Effector memory CD4-positive, alpha-beta T cell (primary cell): ENCODE data around the gene ZDHHC14.
"Not testable (repeated sequence)": the region's sequence is repeated elsewhere in the genome, so short reads cannot be mapped to it uniquely, and the experiment has no call there.

Source experiments
- DNase-seq, 3 donors: peaks; one replicate each; pipeline ENCODE4 v3.0.0-alpha.2; 2020
- H3K27ac ChIP-seq: 2 replicates; pipeline ENCODE4 v1.7.0; 2013; ENCODE audit warnings: mild to moderate bottlenecking, low read length, moderate library complexity; ENCODE audit not compliant: insufficient read depth, poor library complexity, severe bottlenecking
- H3K27me3 ChIP-seq: replicated peaks from 2 replicates; pipeline ENCODE4 v1.7.0; 2013; ENCODE audit warnings: mild to moderate bottlenecking, low read length; ENCODE audit not compliant: insufficient read depth, control insufficient read depth, poor library complexity, severe bottlenecking
- H3K36me3 ChIP-seq: 2 replicates; pipeline ENCODE4 v1.7.0; 2013; ENCODE audit warnings: mild to moderate bottlenecking, low read length, moderate library complexity; ENCODE audit not compliant: control insufficient read depth, insufficient read depth
- H3K4me1 ChIP-seq: 2 replicates; pipeline ENCODE4 v1.7.0; 2013; ENCODE audit warnings: low read length, mild to moderate bottlenecking; ENCODE audit not compliant: control insufficient read depth, insufficient read depth, poor library complexity, severe bottlenecking
- H3K4me3 ChIP-seq: 2 replicates; pipeline ENCODE4 v1.7.0; 2013; ENCODE audit warnings: low read length, low read depth, mild to moderate bottlenecking; ENCODE audit not compliant: insufficient read depth, poor library complexity, severe bottlenecking
- H3K9me3 ChIP-seq: 2 replicates; pipeline ENCODE4 v1.7.0; 2013; ENCODE audit warnings: mild to moderate bottlenecking, low read length, moderate library complexity; ENCODE audit not compliant: control insufficient read depth

The ZDHHC14 gene

DNA sequence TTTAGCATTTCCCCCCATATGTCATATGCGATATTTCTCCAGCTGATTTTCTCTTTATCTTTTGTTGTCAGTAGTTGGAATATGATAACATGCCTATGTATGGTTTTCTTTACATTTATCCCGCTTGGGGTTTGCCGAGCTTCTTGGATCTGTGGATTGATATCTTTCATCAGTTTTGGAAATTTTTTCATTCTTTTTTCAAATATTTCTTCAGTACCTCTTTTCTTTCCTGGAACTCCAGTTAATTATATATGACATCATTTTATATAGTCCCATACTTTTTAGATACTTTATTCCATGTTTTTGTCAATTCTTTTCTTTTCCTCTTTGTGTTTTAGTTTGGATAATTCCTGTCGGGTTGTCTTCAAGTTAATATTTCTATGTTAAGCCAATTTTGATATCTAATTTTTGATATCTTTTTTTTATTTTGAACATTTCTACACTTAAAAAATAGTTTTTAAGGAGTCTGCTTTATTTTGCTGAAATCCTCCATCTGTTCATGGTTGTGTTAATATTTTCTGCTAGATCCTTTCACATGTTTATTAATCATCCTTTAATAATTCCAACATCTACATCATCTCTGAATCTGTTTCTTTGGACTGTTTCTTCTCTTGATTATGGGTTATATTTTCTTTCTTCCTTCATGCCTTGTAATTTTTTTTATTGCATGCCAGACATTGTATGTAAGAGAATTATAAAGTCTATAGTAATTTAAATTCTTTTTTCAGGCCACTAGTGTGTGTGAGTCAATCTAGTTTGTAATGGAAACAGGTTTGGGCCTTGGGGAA is 9.5 kb downstream of the ZDHHC14 start:
- H3K4me3 ChIP-seq, result no peak overlapping the region
- H3K27ac ChIP-seq, result no peak overlapping the region
- H3K27me3 ChIP-seq, result no peaks in the 10 kb centered on the region

DNA sequence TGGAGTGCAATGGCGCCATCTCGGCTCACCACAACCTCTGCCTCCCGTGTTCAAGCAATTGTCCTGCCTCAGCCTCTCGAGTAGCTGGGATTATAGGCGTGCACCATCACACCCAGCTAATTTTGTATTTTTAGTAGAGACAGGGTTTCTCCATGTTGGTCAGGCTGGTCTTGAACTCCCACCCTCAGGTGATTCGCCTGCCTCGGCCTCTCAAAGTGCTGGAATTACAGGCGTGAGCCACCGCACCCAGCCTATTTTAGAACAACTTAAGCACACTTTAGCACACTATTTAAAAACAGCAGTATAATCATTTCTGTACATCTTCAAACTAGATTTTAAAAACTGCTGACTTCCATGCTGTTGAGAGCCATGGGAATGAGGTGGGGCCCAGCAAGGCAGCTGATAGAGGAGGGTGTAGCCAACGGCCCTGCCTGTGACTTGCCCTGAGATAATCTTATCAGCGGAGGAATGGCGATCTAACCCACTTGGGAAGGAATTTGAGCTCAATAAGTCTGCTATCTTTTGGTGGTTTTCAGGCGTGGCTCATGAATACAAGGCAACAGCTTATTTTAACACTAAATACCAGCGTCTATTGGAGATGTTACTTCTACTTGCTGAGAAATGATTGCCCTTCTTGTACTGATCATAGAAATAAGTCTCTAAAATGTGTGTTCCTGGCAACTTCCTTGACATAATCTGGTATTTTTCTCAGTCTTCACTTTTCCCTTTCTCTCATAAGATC is 12.1 kb downstream of the ZDHHC14 start:
- no peak for DNase-seq
- Histone ChIP-seq H3K36me3 (no peaks in the 10 kb centered on the region), H3K4me3 (no peak overlapping the region), H3K27ac (no peak overlapping the region), H3K27me3 (no peaks in the 10 kb centered on the region), H3K9me3 (no peaks in the 10 kb centered on the region), H3K4me1 (no peaks in the 10 kb centered on the region)

More for the DNA sequence above, 9.5 kb downstream of the ZDHHC14 start:
- H3K9me3 ChIP-seq, result no peaks in the 10 kb centered on the region
- no peak for DNase-seq
- H3K36me3 ChIP-seq, result no peaks in the 10 kb centered on the region
- H3K4me1 ChIP-seq, result no peaks in the 10 kb centered on the region

DNA sequence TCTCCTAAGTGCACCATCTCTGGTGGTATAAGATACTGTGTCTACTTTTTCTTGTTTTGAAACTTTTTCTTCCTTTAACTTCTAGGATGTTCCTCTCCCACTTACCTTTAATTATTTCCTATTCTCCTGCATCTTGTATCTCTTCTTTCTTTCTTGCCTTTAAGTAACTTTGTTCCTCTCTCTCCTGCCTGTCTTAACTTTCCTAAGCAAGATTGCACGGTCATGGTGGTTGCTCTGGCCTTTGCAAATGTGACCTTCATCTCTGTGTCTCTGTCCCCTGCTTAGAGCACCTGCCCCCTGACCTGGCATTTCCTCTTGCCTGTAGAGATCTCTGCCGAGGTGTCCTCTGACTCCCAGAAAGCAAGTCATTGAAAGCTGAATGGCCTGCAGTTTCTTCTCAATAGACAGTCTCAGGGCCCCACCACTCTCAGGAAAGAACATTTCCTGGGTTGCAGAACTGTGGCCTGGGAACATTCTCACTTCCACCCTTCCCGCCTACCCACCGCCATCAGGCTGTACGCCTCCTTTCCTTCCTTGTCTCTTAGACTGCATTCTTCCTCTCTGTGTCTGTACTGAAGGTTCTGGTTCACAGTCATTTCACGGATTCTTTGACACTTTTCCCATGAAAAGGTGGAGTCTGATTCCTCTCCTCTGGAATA is 12.8 kb downstream of the ZDHHC14 start:
- Histone ChIP-seq H3K4me1 (no peaks in the 10 kb centered on the region), H3K4me3 (no peak overlapping the region), H3K36me3 (no peaks in the 10 kb centered on the region), H3K27ac (no peak overlapping the region), H3K27me3 (no peaks in the 10 kb centered on the region), H3K9me3 (no peaks in the 10 kb centered on the region)
- no peak for DNase-seq

DNA sequence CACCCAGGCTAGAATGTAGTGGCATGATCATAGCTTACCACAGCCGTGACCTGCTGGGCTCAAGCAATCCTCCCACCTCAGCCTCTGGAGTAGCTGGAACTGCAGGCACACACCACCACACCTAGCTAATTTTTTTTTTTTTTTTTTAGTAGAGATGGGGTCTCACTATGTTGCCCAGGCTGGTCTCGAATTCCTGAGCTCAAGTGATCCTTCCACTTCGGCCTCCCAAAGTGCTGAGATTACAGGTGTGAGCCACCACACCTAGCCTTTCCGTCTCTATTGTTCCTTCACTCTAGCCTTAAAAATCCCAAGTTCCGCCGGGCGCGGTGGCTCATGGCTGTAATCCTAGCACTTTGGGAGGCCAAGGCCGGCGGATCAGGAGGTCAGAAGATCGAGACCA is 14.2 kb downstream of the ZDHHC14 start:
- H3K9me3 ChIP-seq, H3K4me3 ChIP-seq, H3K36me3 ChIP-seq, H3K27ac ChIP-seq, H3K4me1 ChIP-seq, DNase-seq, H3K27me3 ChIP-seq: not testable (repeated sequence)

DNA sequence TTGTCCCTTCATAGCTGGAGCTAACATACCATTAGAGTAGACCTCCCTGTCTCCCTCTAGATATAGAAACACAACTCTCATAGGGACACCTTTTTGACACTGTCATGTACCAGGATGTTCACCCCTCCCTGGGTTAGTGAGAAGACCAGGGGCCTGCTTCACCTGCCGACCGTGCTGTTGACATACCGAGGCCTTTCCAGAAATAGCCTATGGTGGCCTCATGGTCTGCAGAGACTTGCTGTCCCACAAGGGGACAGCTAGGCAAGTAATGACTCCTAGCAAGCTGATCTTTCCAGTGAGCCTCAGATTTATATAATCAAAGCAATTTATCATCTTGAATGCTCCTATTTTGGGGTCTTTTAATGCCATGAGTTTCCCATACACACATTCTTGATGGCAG is 15.0 kb downstream of the ZDHHC14 start:
- no peaks in the 10 kb centered on the region for H3K27me3 ChIP-seq
- no peak overlapping the region for H3K4me3 ChIP-seq
- H3K4me1 ChIP-seq, result no peaks in the 10 kb centered on the region
- DNase-seq, result no peak
- H3K9me3 ChIP-seq, result no peaks in the 10 kb centered on the region
- H3K36me3 ChIP-seq, result no peaks in the 10 kb centered on the region
- no peak overlapping the region for H3K27ac ChIP-seq

DNA sequence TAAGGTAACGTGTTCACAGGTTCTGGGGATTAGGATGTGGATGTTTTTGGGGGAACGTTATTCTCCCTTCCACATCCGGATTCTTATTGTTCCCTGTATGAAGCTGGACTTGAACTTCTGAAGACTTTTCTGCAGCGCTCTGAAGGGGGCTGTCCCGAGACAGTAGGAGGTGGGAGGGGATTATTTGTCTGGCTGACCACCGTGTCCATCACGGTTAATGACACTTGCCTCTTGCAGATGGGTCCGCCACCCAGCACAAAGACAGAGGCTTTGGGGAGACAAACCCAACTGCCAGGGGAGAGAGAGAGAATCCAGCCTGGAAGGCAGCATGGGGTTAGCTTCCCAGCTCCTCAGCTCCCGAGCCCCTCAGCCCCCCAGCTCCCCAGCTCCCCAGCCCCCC is 16.7 kb downstream of the ZDHHC14 start:
- Histone ChIP-seq H3K27ac (no peak overlapping the region), H3K36me3 (no peaks in the 10 kb centered on the region), H3K4me1 (no peaks in the 10 kb centered on the region), H3K27me3 (no peaks in the 10 kb centered on the region), H3K4me3 (no peak overlapping the region), H3K9me3 (no peaks in the 10 kb centered on the region)
- DNase-seq, result no peak

DNA sequence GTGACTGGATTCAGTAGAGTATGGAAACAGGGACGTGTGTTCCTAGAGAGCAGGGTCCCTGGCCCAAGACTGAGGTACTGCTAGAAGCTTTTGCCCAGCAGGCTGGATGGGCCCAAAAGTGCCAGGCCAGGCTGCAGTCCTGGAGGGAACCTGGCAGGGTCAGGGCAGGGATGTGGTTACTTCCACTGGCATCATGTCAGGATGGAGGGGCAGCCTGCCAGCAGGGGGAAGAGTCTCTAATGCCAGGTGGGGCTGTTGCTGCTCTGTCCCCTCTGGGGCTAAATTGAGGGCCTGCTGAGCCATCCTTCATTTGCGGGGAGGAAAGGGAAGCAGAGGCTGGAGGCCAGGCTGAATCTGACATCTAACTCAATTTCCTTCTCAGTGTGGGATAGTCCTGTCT is 17.2 kb downstream of the ZDHHC14 start:
- Histone ChIP-seq H3K27me3 (no peaks in the 10 kb centered on the region), H3K36me3 (no peaks in the 10 kb centered on the region), H3K27ac (no peak overlapping the region), H3K4me3 (no peak overlapping the region), H3K9me3 (no peaks in the 10 kb centered on the region), H3K4me1 (no peaks in the 10 kb centered on the region)
- no peak for DNase-seq

DNA sequence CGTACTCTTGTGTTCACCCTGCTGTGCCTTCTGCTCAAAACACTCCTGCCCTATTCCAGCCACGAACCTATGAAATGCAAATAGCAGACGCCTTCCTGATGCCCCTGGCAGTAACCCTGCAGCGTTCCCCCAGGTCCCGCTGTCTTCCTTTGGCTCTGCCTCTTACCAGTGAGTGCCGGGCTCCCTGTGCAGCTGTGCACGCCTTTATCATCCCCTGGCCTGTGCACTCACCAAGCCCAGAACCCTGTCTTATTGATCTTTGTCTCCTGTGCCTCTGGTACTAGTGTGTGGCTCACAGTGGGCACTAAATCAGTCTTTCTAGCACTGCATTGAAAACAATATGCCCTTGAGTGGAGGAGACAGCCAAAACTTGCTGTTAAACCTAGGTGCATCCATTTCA is 19.7 kb downstream of the ZDHHC14 start:
- H3K27me3 ChIP-seq, result no peaks in the 10 kb centered on the region
- H3K27ac ChIP-seq, result no peak overlapping the region
- H3K9me3 ChIP-seq, result no peaks in the 10 kb centered on the region
- H3K36me3 ChIP-seq, result no peaks in the 10 kb centered on the region
- no peak for DNase-seq
- no peaks in the 10 kb centered on the region for H3K4me1 ChIP-seq
- no peak overlapping the region for H3K4me3 ChIP-seq

DNA sequence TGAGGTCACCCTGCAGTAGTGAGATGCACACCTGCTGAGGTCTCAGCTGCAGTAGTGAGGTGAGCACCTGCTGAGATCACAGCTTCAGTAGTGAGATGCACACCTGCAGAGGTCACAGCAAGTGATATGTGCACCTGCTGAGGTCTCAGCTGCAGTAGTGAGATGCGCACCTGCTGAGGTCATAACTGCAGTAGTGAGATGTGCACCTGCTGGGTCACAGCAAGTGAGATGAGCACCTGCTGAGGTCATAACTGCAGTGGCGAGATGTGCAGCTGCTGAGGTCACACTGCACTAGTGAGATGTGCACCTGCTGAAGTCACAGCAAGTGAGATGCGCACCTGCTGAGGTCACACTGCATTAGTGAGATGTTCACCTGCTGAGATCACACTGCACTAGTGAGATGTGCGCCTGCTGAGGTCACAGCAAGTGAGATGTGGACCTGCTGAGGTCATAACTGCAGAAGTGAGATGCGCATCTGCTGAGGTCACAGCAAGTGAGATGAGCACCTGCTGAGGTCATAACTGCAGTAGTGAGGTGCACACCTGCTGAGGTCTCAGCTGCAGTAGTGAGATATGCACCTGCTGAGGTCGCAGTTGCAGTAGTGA is 20.8 kb downstream of the ZDHHC14 start:
- Histone ChIP-seq H3K9me3 (no peaks in the 10 kb centered on the region), H3K27me3 (no peaks in the 10 kb centered on the region), H3K4me3 (no peak overlapping the region), H3K4me1 (no peaks in the 10 kb centered on the region), H3K27ac (no peak overlapping the region), H3K36me3 (no peaks in the 10 kb centered on the region)
- no peak for DNase-seq
